Umbilical cord (tissue), 2 donors: ENCODE measurements around the gene ZBTB40. TPM values are rescaled to one million over a fixed set of nuclear protein-coding genes. Genes with fewer than 3 reads are reported as not detected.

Source experiments
- DNase-seq: peaks from one replicate; pipeline ENCODE4 v3.0.0-alpha.2; 2015; ENCODE audit warnings: low spot score
- total RNA-seq: library from RNA; depleted of rRNA; stranded (reverse); fragments of >200 nt; gene quantifications from one replicate; pipeline ENCODE4 v1.2.3, GENCODE V29; 2014; ENCODE audit warnings: low replicate concordance; ENCODE audit not compliant: insufficient read depth

Gene ZBTB40
- total RNA-seq, 1 donor from 2014 or later = 10.8 TPM

DNA sequence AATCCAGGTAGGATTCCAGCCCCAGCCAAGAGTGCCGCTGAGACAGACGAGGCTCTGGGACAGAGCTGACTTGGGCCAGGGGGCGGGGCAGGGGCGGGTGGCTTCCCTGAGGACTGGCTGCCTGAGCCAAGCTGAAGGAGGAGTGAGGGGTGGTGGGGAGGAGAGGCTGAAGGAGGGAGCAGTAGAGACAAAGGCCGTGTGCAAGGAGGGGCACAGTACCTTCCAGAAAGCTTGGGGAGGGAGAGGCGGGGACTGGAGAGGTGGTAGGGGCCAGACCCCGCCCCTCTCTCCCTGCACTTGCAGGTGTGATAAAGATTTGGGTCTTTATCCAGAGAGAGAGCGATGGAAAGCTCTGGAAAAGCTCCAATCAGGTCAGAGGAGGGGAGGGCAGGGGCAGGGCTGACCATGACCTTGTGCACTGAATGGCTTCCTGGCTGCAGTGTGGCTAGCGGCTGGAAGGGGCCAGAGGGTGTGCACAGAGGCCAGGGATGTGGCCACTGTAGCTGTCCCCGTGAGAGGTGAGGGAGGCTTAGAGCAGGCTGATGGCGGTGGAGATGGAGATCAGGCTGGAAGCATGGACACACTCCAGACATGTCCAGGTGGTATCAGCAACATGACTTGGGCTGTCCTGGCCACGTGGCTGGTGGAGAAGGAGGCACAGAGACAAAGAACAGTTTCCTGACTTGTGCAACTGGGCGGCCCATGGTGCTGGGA, 104.9 kb downstream of the ZBTB40 start:
- no peak for DNase-seq

DNA sequence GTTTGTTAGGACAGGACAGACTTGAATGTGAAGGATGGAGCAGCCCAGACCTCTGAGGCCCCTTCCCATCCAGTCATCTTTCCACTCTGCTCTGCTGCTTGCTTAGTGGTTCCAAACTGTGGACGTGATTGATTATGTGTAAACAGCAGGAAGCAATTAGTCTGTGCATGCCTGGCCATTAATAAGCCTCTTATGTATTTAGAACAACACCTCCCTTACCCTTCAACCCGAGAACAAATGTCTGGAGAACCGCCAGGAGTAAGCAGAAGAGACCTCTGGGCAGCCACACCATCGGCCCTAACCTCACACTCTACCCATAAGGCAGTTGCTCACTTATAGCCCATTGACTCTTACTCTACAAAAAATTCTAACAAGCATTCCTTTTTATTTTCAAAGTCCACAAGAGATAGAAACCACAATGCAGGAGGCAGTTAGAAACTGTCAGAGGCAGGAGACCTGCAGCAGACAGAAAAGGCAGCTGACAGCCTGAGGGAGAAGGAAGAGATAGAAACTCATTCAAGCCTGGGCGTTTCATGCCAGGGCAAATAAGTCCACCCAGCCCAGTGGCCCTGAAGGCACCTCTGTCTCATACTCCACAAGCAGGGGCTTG, 105.8 kb downstream of the ZBTB40 start:
- DNase-seq = no peak

DNA sequence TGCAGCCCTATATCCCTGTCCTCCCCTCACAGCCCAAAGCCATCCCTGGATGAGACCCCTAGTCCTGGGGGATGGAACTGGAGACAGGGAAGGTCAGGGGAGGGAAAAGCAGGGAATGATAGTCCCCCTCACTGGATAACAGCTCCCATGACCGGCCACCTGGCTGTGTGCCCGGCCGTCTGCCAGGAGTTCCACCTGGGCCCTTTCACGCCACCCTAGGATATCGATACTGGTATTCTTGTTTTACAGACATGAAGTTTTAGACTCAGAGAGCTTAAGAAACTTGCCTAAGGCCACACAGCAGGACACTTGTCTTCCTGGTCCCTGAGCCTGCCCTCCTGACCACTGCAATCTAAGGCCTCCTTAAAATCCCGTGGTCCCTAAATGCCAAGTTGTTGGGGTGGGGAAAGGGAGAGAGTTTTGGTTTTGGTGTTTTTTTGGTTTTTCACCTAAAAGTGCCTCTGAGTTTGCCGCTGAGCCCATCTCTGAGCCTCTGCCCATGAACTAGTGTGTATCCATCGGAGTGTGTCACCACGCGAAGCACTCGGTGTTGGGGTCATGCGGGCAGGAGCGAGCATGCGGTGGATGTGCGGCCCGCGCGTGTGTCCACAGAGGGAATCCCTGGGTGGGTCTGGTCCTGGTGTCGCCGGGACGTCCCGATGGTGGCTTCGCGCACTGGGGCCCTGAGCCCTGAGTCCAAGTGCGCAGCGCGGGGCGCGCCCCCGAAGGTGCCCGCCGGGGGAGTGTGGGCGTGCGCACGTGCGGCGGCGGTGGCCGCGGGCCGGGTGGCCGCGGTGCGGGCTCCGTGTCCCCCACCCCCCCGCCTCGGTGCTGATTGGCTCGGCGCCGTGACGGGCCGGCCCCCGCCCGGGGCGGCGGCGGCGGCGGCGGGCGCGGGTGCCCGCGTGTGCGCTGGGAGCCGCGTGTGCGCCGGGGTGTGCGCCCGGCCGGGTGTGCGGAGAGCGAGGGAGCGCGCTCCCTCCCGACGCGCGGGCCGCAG, 111.2 kb downstream of the ZBTB40 start, which contains the start of gene EPHA8:
Gene EPHA8, plus strand, starts transcription at position 906 of the 1,000 bp plus-strand sequence. CDS start 147 bp downstream, outside the sequence.
- no peak for DNase-seq

DNA sequence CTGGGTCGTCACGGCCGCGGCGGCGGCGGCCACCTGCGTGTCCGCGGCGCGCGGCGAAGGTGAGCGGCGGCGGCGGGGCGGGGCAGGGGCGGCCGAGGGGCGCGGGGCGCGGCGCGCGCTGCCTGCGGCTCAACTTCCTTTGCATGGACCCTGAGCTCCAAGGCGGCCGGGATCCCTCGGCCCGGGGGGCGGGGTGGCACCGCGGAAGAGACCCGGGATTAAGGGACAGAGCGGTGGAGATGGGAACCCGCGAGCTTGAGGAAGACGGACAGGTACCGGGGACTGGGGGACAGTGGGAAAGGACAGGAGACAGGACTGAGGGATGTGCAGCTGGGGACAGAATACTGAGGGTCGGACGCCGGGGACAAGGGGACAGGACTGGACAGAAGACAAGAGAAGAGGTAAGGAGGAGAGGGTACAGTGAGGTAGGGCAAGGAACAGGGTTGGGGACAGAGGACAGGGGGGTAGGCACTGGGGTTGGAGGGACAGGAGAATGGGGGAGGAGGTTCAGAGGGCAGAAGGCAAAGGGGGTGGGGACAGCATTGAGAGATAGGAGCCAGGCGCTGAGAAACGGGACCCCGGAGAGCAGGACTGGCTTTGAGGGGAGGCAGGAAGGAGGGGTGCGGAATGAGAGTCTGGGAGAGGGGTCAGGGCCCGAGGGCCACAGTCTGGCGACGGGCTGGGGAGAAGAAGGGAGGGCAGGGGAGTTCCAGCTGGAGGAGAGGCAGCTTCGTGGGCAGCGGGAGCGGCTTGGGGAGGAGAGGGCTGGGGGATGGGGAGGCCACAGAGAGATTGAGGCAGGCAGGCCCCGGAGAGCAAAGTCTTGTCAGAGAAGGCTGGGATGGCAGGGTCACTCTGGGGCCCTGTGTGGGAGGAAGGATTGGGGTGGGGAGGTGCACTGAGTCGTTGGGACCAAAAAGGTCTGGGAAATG, 112.3 kb downstream of the ZBTB40 start:
- no peak for DNase-seq

DNA sequence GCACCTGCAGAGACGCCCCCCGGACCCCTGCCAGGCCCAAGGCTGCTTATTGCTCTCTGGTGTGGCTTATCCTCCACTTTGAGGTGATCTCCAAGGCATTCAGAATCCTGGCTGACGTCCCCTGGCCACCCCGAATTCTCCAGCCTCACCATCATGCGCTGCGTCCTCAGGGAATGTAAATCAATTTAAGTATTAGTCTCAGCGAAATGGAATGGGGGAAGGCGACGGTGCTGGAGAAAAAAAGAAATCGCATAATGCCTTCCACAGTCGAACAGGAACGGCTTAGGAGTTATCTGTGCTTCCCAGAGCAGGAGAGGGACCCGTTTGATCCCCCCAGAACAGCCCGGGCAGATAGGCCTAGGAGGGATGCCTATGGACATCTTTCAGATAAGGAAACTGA, 114.5 kb downstream of the ZBTB40 start:
- DNase-seq = no peak

DNA sequence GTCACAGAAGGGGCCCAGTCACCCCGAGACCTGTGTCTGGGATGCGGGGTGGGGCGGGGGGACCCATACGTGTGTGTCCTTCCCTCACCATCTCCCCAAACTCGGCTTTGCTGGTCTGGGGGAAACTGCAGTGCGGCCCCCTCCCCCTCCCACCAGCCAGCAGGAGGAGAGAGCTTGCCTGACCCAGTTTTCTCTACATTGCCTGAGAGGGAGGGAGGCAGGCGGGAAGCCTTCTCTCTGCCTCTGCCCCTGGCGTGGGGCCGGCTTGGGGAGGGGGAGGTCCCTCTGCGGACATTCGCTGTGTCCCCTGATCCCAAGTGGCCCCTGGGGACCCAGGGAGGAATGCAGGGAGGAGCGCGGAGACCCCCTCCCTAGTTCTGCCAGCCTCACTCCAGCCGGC, 115.5 kb downstream of the ZBTB40 start:
- no peak for DNase-seq

DNA sequence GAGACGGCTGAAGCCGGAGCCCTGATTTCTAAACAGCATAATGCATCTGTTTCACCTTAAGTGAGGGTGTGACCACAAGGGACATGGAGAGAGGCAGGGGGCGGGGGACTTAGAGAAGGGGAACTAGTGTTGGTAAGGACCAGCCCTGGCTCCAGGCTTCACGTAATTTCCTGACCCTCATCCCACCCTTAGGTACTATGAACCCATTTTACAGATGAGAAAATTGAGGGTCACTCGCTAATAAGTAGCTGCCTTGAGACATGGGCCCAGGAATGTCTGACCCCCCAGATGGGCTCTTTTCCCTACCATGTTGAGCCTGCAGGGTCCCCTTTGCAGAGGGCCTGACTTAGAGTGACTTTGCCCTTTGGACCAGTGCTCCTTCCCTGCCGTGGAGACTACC, 116.3 kb downstream of the ZBTB40 start:
- DNase-seq = no peak

DNA sequence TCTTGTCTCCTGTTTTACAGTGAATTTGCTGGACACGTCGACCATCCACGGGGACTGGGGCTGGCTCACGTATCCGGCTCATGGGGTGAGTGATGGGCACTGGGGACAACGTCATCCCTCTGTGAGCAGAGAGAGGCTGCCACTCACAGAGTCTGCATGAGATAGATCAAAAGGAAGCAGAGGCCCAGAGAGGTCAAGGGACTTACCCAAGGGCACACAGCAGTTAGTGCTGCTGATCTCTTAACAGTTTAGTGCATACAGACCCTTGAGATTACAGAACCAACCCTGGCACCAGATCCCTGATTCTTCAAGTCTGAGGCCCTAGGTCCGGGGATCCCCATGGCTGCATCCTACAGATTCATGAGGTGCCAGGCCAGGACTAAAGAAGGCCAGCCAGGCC, 117.6 kb downstream of the ZBTB40 start:
- no peak for DNase-seq

DNA sequence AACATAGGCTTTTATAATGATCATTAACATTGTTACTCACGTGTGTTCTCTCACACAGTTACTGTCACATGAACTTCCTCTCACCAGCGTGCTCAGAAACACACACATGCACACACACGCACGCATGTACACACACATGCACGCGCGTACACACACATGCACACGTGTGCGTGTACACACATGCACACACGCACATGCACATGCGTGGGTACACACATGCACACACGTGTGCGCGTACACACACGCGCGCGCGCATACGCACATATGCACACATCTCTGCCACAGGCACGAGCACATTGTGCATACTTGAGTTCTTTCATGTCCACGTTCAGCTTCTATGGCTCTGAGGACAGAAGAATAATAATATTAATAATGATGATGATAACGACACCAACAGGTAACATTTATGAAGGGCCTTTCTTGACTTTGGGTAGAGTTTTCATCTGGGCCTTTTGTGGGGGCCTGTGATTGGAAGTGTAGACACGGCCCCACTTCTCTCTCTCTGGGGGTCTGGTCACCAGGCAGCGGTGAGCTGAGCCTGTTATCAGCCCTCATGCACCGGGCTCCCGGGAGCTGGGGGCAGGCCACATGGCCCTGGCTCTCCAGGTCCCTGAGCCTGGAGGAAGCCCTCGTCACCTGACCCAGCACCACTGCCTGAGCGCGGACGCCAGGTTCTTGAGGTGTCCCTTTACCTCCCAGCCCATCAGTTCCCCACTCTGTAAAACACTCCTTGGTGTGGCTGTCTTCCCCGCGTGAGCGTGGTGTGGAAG, 118.7 kb downstream of the ZBTB40 start:
- no peak for DNase-seq

DNA sequence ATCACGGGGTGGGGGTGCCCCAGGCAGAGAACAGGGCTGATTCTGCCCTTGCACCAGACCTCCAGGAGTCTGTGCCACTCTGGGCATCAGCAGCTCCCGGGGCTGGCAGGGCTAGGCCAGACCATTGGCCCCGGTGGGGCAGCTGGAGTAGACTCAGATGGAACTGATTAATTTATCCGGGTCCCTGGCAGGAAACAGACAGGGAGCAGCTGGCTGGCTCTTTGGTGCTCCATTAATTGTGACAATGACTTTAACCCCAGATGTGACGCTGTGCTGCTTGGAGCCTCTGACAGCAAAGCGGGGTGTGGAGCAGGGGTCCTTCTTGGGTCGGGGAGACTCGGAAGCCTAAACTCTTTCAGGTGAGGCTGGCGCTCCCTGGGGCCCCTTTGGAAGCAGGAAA, 121.2 kb downstream of the ZBTB40 start:
- no peak for DNase-seq

DNA sequence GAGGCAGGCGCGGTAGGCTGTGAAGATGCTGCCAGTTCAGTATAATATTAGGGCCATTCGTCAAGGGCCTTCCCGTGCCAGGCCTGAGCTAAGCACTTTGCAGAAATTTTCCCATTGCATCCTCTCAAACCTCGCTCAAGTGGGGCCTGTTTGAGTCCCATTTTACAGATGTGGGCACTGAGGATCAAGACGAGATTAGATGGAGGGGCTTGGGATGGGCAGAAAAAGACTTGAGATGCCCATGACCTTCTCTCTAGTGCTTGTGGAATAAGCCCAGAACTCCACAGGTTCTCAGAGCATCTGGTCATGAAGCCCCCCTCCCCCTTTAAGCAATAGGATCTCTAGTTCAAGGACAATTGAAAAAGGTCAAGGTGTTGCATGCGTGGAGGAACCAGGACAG, 121.6 kb downstream of the ZBTB40 start:
- no peak for DNase-seq

DNA sequence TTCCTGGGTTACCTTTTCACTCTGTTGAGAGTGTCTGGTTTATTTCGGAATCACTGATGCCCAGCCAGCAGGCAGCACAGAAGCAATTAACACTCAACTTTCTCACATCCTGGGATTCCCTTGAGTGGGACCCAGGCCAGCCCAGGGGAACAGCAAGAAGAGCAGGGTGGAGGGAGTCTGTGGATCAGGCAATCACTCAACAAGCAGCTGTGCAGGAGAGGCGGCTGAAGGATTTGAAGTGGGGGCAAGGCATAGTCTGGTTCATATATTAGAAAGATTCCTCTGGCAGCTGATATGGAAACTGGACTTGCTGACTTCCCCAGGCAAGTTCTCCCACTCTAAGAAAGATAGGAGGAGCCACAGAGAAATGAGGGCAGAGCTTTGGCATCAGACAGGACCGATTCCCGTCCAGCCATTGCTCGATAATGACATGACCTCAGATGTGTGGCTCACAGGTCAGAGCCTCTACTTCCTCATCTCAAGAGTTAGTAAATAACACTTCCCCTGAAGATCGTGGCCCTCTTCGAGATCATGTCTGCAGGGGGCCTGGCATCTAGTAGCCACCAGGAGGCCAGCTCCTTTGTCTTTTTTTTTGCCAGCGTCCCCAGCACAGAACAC, 124.0 kb downstream of the ZBTB40 start:
- DNase-seq = no peak

DNA sequence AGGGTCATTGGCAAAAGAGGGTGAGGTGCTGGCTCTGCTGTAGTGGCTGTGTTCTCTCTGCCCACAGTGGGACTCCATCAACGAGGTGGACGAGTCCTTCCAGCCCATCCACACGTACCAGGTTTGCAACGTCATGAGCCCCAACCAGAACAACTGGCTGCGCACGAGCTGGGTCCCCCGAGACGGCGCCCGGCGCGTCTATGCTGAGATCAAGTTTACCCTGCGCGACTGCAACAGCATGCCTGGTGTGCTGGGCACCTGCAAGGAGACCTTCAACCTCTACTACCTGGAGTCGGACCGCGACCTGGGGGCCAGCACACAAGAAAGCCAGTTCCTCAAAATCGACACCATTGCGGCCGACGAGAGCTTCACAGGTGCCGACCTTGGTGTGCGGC, 124.5 kb downstream of the ZBTB40 start:
- DNase-seq = no peak

DNA sequence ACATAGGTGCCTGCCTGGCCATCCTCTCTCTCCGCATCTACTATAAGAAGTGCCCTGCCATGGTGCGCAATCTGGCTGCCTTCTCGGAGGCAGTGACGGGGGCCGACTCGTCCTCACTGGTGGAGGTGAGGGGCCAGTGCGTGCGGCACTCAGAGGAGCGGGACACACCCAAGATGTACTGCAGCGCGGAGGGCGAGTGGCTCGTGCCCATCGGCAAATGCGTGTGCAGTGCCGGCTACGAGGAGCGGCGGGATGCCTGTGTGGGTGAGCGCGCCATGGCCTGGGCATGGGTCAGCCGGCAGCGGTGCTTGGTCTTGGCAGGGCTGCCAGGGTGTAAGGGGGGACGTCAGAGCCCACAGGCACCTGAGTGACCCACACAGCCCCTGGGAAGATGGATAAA, 125.0 kb downstream of the ZBTB40 start:
- no peak for DNase-seq

DNA sequence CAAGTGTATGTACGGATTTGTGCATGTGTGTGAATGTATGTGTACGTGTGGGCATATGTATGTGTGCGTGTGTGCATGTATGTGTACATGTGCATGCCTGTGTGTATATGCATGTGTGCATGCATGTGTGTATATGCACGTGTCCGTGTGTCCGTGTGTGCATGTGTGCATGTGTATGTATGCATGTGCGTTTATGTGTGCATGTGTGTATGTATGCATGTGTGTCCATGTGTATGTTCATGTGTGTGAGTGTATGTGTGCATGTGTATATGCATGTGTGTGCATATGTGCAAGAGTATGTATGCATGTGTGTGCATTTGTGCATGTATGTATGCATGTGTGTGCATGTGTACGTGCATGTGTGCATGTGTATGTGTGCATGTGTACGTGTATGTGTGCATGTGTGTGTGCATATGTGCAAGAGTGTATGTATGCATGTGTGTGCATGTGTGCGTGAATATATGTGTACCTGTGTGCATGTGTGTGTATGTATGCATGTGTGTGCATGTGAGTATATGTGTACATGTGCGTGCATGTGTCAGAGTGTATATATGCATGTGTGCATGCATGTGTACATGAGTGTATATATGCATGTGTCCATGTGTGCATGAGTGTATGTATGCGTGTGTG, 127.2 kb downstream of the ZBTB40 start:
- DNase-seq = no peak

DNA sequence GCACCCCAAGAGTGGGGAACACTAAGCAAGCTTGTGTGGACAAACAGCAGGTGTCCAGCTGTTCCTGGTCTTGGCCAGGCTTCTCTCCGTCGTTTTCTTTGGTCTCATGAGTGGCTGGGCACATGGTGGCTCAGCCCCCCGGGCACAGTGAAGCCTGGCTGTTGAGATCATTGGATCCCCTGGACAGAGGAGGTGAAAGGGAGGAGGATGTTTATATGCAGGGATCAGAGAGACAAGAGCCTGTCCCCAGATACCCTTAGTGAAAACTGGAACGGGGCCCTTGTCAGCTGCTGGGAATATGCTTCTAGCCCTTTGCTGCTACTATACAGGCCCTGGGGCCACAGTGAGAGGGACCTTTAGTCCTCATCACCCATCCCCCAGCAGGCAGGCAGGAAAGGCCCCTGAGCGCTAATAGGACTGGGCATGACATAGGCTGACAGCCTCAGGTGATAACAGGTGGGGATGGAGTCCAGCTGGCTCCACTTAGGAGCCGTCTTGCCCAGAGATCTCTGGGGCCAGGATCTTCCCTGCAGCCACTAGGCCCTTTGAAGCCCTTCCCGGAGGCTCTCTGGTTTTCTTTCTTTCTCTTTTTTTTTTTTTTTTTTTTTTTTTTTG, 128.0 kb downstream of the ZBTB40 start:
- no peak for DNase-seq
